Activated CD8-positive, alpha-beta memory T cell treated with anti-CD3 and anti-CD28 coated beads, Interleukin-2, amount 10 ng/mL, durations not matched to agents 7 days and 5 days (primary cell): ENCODE results near the gene LRRC72. TPM values are rescaled to one million over a fixed set of nuclear protein-coding genes. Genes with fewer than 3 reads are reported as not detected.
"Not testable (repeated sequence)": the region's sequence is repeated elsewhere in the genome, so short reads cannot be mapped to it uniquely, and the experiment has no call there.

Experiments used
- ATAC-seq: fragments of 150-1000 bp; cut with Tn5 transposase; one replicate; pipeline ENCODE4 v1.10.0; 2021; ENCODE audit warnings: moderate library complexity
- CTCF ChIA-PET: fragments of 350-600 bp; sonication (Branson Sonifier 250); formaldehyde crosslinking; loops from one replicate; lab custom pipeline; 2021; ENCODE audit warnings: antibody characterized with exemption; lab: Charles Lee
- DNase-seq: peaks from one replicate; pipeline ENCODE4 v3.0.0-alpha.2; 2020
- H3K27ac Mint-ChIP-seq: one replicate; pipeline ENCODE4 v1.8.0; 2021; ENCODE audit warnings: mild to moderate bottlenecking, mixed read lengths
- H3K27me3 Mint-ChIP-seq: one replicate; pipeline ENCODE4 v1.8.0; 2021; ENCODE audit warnings: mixed read lengths
- H3K36me3 Mint-ChIP-seq: one replicate; pipeline ENCODE4 v1.8.0; 2021; ENCODE audit warnings: mild to moderate bottlenecking, mixed read lengths
- H3K4me1 Mint-ChIP-seq: one replicate; pipeline ENCODE4 v1.8.0; 2021; ENCODE audit warnings: mixed read lengths
- H3K4me3 Mint-ChIP-seq: one replicate; pipeline ENCODE4 v1.8.0; 2021; ENCODE audit warnings: mild to moderate bottlenecking, moderate library complexity, mixed read lengths
- H3K9me3 Mint-ChIP-seq: one replicate; pipeline ENCODE4 v1.8.0; 2022; ENCODE audit warnings: low read depth, mixed read lengths
- total RNA-seq, 2 experiments: library from RNA; stranded (reverse); gene quantifications; one replicate each; pipeline ENCODE4 v1.2.3, GENCODE V29; 2021

Gene LRRC72
- total RNA-seq, 2 experiments from 2014 or later: not detected

GRCh38 chr7:16509829-16510228 lies 16.8 kb upstream of the LRRC72 start:
- no peaks in the 10 kb centered on the region for H3K4me1 Mint-ChIP-seq
- CTCF ChIA-PET: no interaction called here
- DNase-seq: no peak
- no peak overlapping the region for H3K4me3 Mint-ChIP-seq
- ATAC-seq: no peak
- H3K9me3 Mint-ChIP-seq: no peaks in the 10 kb centered on the region
- no peaks in the 10 kb centered on the region for H3K36me3 Mint-ChIP-seq
- H3K27me3 Mint-ChIP-seq: no peaks in the 10 kb centered on the region
- no peak overlapping the region for H3K27ac Mint-ChIP-seq

DNA sequence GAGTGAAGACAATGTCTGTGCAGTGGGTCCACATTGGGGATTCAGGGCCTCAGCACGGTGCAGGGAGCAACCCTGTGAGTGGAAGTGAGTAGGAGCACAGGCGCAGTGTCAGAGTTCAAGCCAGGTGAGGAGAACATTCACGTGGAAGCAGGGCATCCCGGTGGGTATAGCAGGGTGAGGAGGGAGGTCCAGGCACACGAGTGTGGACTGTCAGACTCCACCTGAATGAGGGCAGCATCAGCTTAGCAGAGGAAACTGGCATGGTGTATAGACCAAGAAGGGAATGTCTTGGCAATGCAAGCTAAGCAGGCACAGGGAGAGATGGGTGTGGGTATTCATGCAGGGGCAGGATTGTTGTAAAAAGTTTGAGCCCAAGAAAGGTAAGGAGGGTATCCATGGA lies 15.3 kb upstream of the LRRC72 start:
- Mint-ChIP-seq H3K4me3 (no peak overlapping the region), H3K27ac (no peak overlapping the region), H3K27me3 (no peaks in the 10 kb centered on the region), H3K9me3 (no peaks in the 10 kb centered on the region), H3K4me1 (no peaks in the 10 kb centered on the region), H3K36me3 (no peaks in the 10 kb centered on the region)
- ATAC-seq (no peak), DNase-seq (no peak)
- CTCF ChIA-PET: interaction anchor here (0.7 kb wide), 1 partner anchor 54 kb away, joined by 3 read pairs; no protein-coding TSS in a partner anchor

DNA sequence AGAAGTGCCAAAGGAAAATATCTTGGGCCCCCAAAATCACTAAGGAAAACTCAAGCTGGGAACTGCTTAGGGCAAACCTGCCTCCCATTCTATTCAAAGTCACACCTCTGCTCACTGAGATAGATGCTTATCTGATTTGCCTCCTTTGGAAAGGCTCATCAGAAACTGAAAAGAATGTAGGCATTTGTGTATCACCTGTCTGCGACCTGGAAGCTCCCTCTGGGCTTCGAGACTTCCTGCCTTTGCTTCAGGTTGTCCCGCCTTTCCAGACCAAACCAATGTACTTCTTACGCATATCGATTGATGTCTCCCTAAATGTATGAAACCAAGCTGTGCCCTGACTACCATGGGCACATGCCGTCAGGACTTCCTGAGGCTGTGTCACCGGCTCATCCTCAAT lies 14.5 kb upstream of the LRRC72 start:
- no peak overlapping the region for H3K27ac Mint-ChIP-seq
- no peaks in the 10 kb centered on the region for H3K4me1 Mint-ChIP-seq
- DNase-seq (no peak), ATAC-seq (no peak)
- no peak overlapping the region for H3K4me3 Mint-ChIP-seq
- no peaks in the 10 kb centered on the region for H3K36me3 Mint-ChIP-seq
- CTCF ChIA-PET: interaction anchor here (0.7 to 1.5 kb wide), 2 partner anchors 8 to 53 kb away, joined by 3 to 4 read pairs; no protein-coding TSS in a partner anchor
- H3K9me3 Mint-ChIP-seq: peaks cover 3% of the 10 kb centered on the region
- peaks cover 3% of the 10 kb centered on the region for H3K27me3 Mint-ChIP-seq

DNA sequence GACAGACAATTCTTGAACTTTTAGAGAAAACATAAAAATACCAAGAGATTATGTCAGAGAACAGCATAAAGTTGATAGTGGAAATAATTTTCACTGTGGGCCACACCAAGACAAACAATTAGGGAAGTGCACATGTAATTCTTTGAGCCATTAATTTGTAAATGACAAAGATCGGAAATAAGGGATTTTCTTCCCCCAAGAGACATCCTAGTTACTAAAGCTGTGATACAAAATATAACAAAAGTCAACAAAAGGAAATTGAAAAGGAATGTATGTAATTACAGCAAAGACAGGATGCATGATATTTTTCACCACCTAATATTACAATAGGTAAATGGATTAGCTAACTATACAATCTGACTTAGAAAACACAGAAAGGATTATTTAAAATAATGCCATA lies 12.4 kb upstream of the LRRC72 start:
- Mint-ChIP-seq H3K4me3 (no peak overlapping the region), H3K4me1 (peaks cover 3% of the 10 kb centered on the region), H3K27me3 (peaks cover 3% of the 10 kb centered on the region), H3K9me3 (peaks cover 3% of the 10 kb centered on the region), H3K36me3 (no peaks in the 10 kb centered on the region), H3K27ac (no peak overlapping the region)
- DNase-seq (no peak), ATAC-seq (no peak)
- CTCF ChIA-PET: no interaction called here

GRCh38 chr7:16514729-16515128 lies 11.9 kb upstream of the LRRC72 start:
- ATAC-seq (no peak), DNase-seq (no peak)
- Mint-ChIP-seq H3K27ac (no peak overlapping the region), H3K36me3 (no peaks in the 10 kb centered on the region), H3K4me3 (no peak overlapping the region), H3K27me3 (peaks cover 3% of the 10 kb centered on the region), H3K9me3 (peaks cover 3% of the 10 kb centered on the region), H3K4me1 (peaks cover 3% of the 10 kb centered on the region)
- CTCF ChIA-PET: no interaction called here

DNA sequence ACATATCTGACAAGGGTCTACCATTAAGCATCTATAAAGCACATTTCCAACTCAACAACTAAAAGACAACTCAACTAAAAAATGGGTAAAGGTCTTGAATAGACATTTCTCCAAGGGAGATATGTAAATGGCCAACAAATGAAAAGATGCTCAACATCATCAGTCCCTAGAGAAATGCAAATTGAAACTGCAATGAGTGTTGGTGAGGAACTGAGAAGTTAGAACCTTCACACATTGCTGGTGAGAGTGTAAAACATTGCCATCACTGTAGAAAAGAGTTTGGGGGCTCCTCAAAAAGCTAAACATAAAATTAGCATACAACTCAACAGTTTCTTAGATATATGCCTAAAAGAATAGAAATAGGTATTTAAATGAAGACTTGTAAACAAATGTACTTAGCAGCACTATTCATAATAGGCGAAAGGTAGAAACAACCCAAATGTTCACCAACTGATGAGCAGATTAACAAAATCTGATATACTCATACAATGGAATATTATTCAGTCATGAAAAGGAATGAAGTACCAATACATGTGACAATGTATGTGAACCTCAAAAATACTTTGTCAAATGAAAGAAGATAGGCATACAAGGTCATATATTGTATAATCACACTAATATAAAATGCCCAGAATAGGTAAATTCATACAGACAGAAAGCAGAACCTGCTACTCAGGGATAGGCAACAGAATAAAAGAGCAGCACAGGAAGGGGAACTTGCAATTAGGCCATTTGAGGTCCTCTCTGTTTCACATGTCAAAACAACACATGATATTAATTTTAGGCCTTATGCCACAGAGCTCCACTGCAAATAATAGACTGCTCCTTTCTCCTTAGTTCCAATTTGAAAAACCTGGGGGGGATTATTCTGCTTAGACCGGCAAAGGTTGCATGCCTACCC lies 10.6 kb upstream of the LRRC72 start:
- peaks cover 3% of the 10 kb centered on the region for H3K4me1 Mint-ChIP-seq
- DNase-seq (no peak), ATAC-seq (no peak)
- no peak overlapping the region for H3K4me3 Mint-ChIP-seq
- no peaks in the 10 kb centered on the region for H3K36me3 Mint-ChIP-seq
- peaks cover 3% of the 10 kb centered on the region for H3K27me3 Mint-ChIP-seq
- no peak overlapping the region for H3K27ac Mint-ChIP-seq
- CTCF ChIA-PET: no interaction called here
- H3K9me3 Mint-ChIP-seq: peaks cover 3% of the 10 kb centered on the region

DNA sequence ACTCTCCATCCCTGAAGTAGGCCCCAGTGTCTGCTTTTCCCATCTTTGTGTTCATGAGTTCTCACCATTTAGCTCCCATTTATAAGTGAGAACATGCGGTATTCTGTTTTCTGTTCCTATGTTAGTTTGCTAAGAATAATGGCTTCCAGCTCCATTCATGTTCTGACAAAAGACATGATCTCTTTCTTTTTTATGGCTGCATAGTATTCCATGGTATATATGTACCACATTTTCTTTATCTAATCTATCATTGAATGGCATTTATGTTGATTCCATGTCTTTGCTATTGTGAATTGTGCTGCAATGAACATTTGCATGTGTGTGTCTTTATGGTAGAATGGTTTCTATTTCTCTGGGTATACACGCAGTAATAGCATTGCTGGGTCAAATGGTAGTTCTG lies 6.6 kb upstream of the LRRC72 start:
- H3K36me3 Mint-ChIP-seq, DNase-seq, H3K27ac Mint-ChIP-seq, H3K27me3 Mint-ChIP-seq, H3K4me1 Mint-ChIP-seq, CTCF ChIA-PET, ATAC-seq, H3K4me3 Mint-ChIP-seq, H3K9me3 Mint-ChIP-seq: not testable (repeated sequence)

DNA sequence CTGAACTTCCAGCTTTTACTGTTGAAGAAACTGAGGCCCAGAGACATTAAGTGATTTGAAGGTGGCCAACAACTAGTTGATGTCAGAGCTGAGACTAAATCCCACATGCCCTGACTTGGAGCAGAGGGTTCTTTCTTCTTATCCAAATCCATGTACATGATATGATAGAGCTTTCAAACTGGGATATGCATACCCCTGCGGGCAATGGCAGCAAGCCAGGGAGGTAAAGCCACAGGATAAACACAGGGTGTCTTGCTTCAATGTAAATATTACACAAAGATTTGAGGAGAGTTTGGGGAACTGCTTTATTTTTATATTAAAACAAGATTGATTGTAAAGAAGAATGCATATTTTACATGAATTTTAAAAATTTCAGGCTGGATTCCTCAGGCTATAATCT lies 2.3 kb upstream of the LRRC72 start:
- Mint-ChIP-seq H3K27me3 (peaks cover 4% of the 10 kb centered on the region), H3K36me3 (no peaks in the 10 kb centered on the region), H3K4me3 (no peak overlapping the region), H3K27ac (no peak overlapping the region), H3K4me1 (no peaks in the 10 kb centered on the region), H3K9me3 (no peaks in the 10 kb centered on the region)
- no peak for ATAC-seq
- CTCF ChIA-PET: no interaction called here
- no peak for DNase-seq

GRCh38 chr7:16528520-16528919 lies 1.9 kb downstream of the LRRC72 start:
- DNase-seq (no peak), ATAC-seq (no peak)
- Mint-ChIP-seq H3K36me3 (no peaks in the 10 kb centered on the region), H3K4me1 (no peaks in the 10 kb centered on the region), H3K4me3 (no peak overlapping the region), H3K9me3 (no peaks in the 10 kb centered on the region), H3K27me3 (no peaks in the 10 kb centered on the region), H3K27ac (no peak overlapping the region)
- CTCF ChIA-PET: no interaction called here

DNA sequence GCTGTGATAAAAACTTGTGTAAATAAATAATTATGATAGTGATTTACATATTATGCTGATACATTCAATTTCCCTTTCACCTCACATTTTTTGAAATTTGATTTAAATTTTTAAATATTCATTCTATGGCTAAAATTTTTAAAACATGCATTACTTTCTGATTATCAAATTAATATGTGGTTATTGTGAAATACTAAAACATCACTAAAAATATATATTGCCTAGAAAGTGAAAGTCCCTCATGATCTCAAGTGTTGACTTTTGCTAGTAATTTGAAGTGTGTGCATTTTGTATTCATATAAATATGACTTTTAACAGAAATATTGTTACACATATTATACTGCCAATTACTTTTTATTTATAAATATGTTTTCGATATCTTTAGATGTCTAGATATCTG lies 3.1 kb downstream of the LRRC72 start:
- Mint-ChIP-seq H3K4me3 (no peak overlapping the region), H3K4me1 (no peaks in the 10 kb centered on the region), H3K9me3 (no peaks in the 10 kb centered on the region), H3K27ac (no peak overlapping the region), H3K36me3 (no peaks in the 10 kb centered on the region), H3K27me3 (peaks cover 3% of the 10 kb centered on the region)
- ATAC-seq (no peak), DNase-seq (no peak)
- CTCF ChIA-PET: no interaction called here

- DNase-seq: no peak
- Mint-ChIP-seq H3K4me1 (no peaks in the 10 kb centered on the region), H3K27ac (no peak overlapping the region), H3K36me3 (no peaks in the 10 kb centered on the region), H3K9me3 (no peaks in the 10 kb centered on the region), H3K27me3 (peaks cover 3% of the 10 kb centered on the region), H3K4me3 (no peak overlapping the region)
- no peak for ATAC-seq
- CTCF ChIA-PET: no interaction called here
Observed at GRCh38 chr7:16531707-16532106, 5.1 kb downstream of the LRRC72 start.

- ATAC-seq (no peak), DNase-seq (no peak)
- CTCF ChIA-PET: no interaction called here
- no peak overlapping the region for H3K27ac Mint-ChIP-seq
- H3K4me1 Mint-ChIP-seq: no peaks in the 10 kb centered on the region
- no peaks in the 10 kb centered on the region for H3K36me3 Mint-ChIP-seq
- no peak overlapping the region for H3K4me3 Mint-ChIP-seq
- H3K9me3 Mint-ChIP-seq: no peaks in the 10 kb centered on the region
- H3K27me3 Mint-ChIP-seq: peaks cover 3% of the 10 kb centered on the region
Observed at GRCh38 chr7:16532272-16532671, 5.6 kb downstream of the LRRC72 start.

GRCh38 chr7:16535500-16535899 lies 8.9 kb downstream of the LRRC72 start:
- no peaks in the 10 kb centered on the region for H3K36me3 Mint-ChIP-seq
- DNase-seq: no peak
- H3K4me1 Mint-ChIP-seq: no peaks in the 10 kb centered on the region
- CTCF ChIA-PET: no interaction called here
- H3K9me3 Mint-ChIP-seq: no peaks in the 10 kb centered on the region
- peaks cover 3% of the 10 kb centered on the region for H3K27me3 Mint-ChIP-seq
- no peak overlapping the region for H3K4me3 Mint-ChIP-seq
- no peak overlapping the region for H3K27ac Mint-ChIP-seq
- no peak for ATAC-seq

DNA sequence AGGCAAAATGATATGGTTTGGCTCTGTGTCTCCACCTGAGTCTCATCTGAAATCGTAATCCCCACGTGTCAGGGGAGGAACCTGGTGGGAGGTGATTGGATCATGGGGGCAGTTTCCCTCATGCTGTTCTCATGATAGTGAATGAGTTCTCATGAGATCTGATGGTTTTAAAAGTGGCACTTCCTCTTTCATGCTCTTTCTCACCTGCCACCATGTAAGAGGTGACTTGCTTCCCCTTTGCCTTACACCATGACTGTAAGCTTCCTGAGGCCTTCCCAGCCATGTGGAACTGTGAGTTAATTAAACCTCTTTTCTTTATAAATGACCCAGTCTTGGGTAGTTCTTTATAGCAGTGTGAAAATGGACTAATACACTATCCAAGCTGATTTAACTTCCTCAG lies 13.9 kb downstream of the LRRC72 start:
- ATAC-seq, DNase-seq, H3K27me3 Mint-ChIP-seq, H3K9me3 Mint-ChIP-seq, H3K27ac Mint-ChIP-seq, H3K4me1 Mint-ChIP-seq, CTCF ChIA-PET, H3K36me3 Mint-ChIP-seq, H3K4me3 Mint-ChIP-seq: not testable (repeated sequence)
